CD4-positive, alpha-beta T cell (primary cell): ENCODE data around the gene STOML2. TPM values are rescaled to one million over a fixed set of nuclear protein-coding genes. Genes with fewer than 3 reads are reported as not detected.
A peak's percentile ranks its signal among the peaks of the same experiment; 100 is the strongest.

Experiments
- ATAC-seq: fragments of 200-7000 bp; cut with Tn5 transposase; one replicate; pipeline ENCODE4 v1.10.0; 2022; ENCODE audit warnings: mild to moderate bottlenecking; ENCODE audit not compliant: poor library complexity
- CTCF ChIA-PET: fragments of 350-600 bp; sonication (Branson Sonifier 250); formaldehyde crosslinking; loops from one replicate; lab custom pipeline; 2021; ENCODE audit warnings: antibody characterized with exemption, inconsistent platforms; lab: Charles Lee
- POLR2A ChIA-PET: fragments of 350-600 bp; sonication (Branson Sonifier 250); formaldehyde crosslinking; loops from one replicate; lab custom pipeline; 2021; ENCODE audit warnings: antibody characterized with exemption, inconsistent platforms; lab: Charles Lee
- DNase-seq, 14 experiments: peaks; one replicate each; pipeline ENCODE4 v3.0.0-alpha.2; 2013 to 2020; ENCODE audit warnings: mixed read lengths in 2 of 14
- H3K27ac ChIP-seq, 2 donors: one replicate each; pipeline versions ENCODE4 v1.5.1 to v1.7.0; 2013; ENCODE audit warnings: low read length in 2 of 2, low read depth in 1 of 2, mild to moderate bottlenecking in 1 of 2
- H3K27me3 ChIP-seq, 2 experiments: 1 replicate in 1 of 2; 2 replicates in 1 of 2; pipeline versions ENCODE4 v1.6.1 to v1.7.0; 2013; ENCODE audit warnings: low read length in 2 of 2, control low read depth in 1 of 2, mild to moderate bottlenecking in 1 of 2, moderate library complexity in 1 of 2; ENCODE audit not compliant: insufficient read depth in 2 of 2, control insufficient read depth in 1 of 2
- H3K36me3 ChIP-seq: one replicate; pipeline ENCODE4 v1.6.1; 2013; ENCODE audit warnings: low read length, control low read depth; ENCODE audit not compliant: insufficient read depth
- H3K4me1 ChIP-seq: one replicate; pipeline ENCODE4 v1.6.1; 2013; ENCODE audit warnings: low read length, control low read depth; ENCODE audit not compliant: insufficient read depth
- H3K4me3 ChIP-seq: one replicate; pipeline ENCODE4 v1.5.1; 2013; ENCODE audit warnings: mild to moderate bottlenecking, low read length, moderate library complexity
- H3K9me3 ChIP-seq, 2 experiments: 1 replicate in 1 of 2; 2 replicates in 1 of 2; pipeline versions ENCODE4 v1.6.1 to v1.7.0; 2013; ENCODE audit warnings: low read length in 2 of 2, mild to moderate bottlenecking in 2 of 2, control low read depth in 1 of 2, moderate library complexity in 1 of 2; ENCODE audit not compliant: control insufficient read depth in 1 of 2, insufficient read depth in 1 of 2
- H3K27ac Mint-ChIP-seq: one replicate; pipeline ENCODE4 v1.8.0; 2020; ENCODE audit warnings: mixed read lengths
- H3K27me3 Mint-ChIP-seq: one replicate; pipeline ENCODE4 v1.8.0; 2021; ENCODE audit warnings: mixed read lengths
- H3K36me3 Mint-ChIP-seq: one replicate; pipeline ENCODE4 v1.8.0; 2021; ENCODE audit warnings: low read depth, mixed read lengths
- H3K4me1 Mint-ChIP-seq: one replicate; pipeline ENCODE4 v1.8.0; 2021; ENCODE audit warnings: low read depth, mixed read lengths
- H3K4me3 Mint-ChIP-seq: one replicate; pipeline ENCODE4 v1.8.0; 2020; ENCODE audit warnings: mild to moderate bottlenecking, mixed read lengths
- H3K9me3 Mint-ChIP-seq: one replicate; pipeline ENCODE4 v1.8.0; 2020; ENCODE audit warnings: mixed read lengths
- intact Hi-C, 2 experiments: fragments of 100-400 bp; cut with DNase I in 1 of 2; cut with micrococcal nuclease in 1 of 2; formaldehyde crosslinking; loops; one replicate each; pipeline versions ENCODE4 v1.15.1 to v1.9.0; 2023 to 2025; cut with DNase I, micrococcal nuclease
- total RNA-seq, 174 experiments: library from RNA in 2 of 174; stranded (reverse) in 2 of 174; gene quantifications; one replicate each; pipeline ENCODE4 v1.2.3 and lab custom pipeline; 2021 to 2026
- TF ChIP-seq, protein P1 (sequence below): fragments of 200-600 bp; IDR thresholded peaks from one replicate; pipeline ENCODE4 v1.8.0; 2022; ENCODE audit warnings: antibody characterized with exemption, mild to moderate bottlenecking

The STOML2 gene
- total RNA-seq, 2 experiments from 2014 or later, result 29.8 to 30.5 TPM

- peaks cover 10% of the 10 kb centered on the region for H3K36me3 Mint-ChIP-seq
- DNase-seq (peak; percentile 34 to 92 (median 70)), ATAC-seq (peak; percentile 26)
- CTCF ChIA-PET, result interaction anchor here (1.5 to 5.3 kb wide), 4 partner anchors 11 to 215 kb away, joined by 5 to 28 read pairs (median 10); partner anchors contain the start of genes PIGO and STOML2
- H3K27ac ChIP-seq, result peak overlapping the region; percentile 81 to 83
- peaks cover 64% of the 10 kb centered on the region for H3K4me1 ChIP-seq
- intact Hi-C loops, result loop anchor here (2.0 to 10.0 kb wide), 7 partner anchors 35 to 701 kb away; partner anchors contain the start of genes SPAG8 (in 2 of the 2), CREB3 (in 1 of the 2), ENHO (in 1 of the 2) and FANCG (in 1 of the 2)
- H3K4me3 ChIP-seq, result peak overlapping the region; percentile 66
- no peaks in the 10 kb centered on the region for H3K27me3 Mint-ChIP-seq
- no peaks in the 10 kb centered on the region for H3K36me3 ChIP-seq
- no peaks in the 10 kb centered on the region for H3K9me3 ChIP-seq
- H3K4me3 Mint-ChIP-seq, result peak overlapping the region; percentile 94
- POLR2A ChIA-PET, result interaction anchor here (0.6 to 6.8 kb wide), 7 partner anchors 11 to 456 kb away, joined by 3 to 46 read pairs (median 5); partner anchors contain the start of genes FANCG, PIGO, STOML2 and VCP
- peak overlapping the region; percentile 79 for H3K27ac Mint-ChIP-seq
- TF ChIP-seq, protein P1, sequence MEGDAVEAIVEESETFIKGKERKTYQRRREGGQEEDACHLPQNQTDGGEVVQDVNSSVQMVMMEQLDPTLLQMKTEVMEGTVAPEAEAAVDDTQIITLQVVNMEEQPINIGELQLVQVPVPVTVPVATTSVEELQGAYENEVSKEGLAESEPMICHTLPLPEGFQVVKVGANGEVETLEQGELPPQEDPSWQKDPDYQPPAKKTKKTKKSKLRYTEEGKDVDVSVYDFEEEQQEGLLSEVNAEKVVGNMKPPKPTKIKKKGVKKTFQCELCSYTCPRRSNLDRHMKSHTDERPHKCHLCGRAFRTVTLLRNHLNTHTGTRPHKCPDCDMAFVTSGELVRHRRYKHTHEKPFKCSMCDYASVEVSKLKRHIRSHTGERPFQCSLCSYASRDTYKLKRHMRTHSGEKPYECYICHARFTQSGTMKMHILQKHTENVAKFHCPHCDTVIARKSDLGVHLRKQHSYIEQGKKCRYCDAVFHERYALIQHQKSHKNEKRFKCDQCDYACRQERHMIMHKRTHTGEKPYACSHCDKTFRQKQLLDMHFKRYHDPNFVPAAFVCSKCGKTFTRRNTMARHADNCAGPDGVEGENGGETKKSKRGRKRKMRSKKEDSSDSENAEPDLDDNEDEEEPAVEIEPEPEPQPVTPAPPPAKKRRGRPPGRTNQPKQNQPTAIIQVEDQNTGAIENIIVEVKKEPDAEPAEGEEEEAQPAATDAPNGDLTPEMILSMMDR, result no peak
- H3K9me3 Mint-ChIP-seq, result no peaks in the 10 kb centered on the region
- no peaks in the 10 kb centered on the region for H3K27me3 ChIP-seq
- H3K4me1 Mint-ChIP-seq, result peaks cover 67% of the 10 kb centered on the region
Observed at GRCh38 chr9:35114113-35114839, 11.3 kb upstream of the STOML2 start.

DNA sequence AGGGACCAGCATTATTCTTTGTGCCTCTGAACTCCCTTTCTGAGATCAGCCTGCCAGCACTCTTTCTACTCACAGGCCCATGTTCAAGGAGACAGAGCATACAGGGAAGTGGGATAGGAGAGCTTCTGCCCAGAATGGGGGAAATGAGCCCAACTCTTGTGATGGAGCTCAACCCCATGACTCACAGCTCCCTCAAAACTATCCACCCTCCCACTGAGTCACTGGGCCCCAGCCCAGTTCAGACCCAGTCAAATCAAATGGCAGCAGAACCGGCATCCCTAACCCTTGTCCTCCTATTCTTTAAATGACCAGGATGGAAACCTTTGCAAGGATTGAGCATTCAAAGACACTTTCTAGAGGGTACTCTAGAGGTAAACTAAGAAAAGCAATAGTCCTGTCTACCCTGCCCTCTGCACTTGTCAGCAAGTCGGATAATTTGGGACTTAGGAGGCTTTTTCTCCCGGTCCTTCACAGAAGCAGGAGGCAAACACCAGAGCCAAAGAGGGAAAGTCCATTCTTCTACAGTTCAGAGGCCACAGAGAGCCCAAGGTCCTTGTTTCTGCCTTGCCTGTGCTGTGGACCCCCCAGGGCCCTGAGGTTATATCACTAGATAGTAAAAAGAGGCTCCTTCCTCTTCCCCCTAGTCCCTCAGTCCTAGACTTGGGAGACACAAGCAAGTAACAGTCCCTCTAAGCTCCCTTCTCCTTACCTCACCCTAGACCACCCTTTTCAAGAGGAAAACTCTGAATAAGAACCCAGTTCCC lies 9.5 kb upstream of the STOML2 start:
- H3K4me3 ChIP-seq, result no peak overlapping the region
- DNase-seq, result peak in 4 of 14 experiments; percentile 9 to 75 (median 57)
- intact Hi-C loops, result loop anchor here (5.0 to 10.0 kb wide), 6 partner anchors 40 to 702 kb away; partner anchors contain the start of genes SPAG8 (in 2 of the 2), CREB3 (in 1 of the 2), ENHO (in 1 of the 2) and HINT2 (in 1 of the 2)

More for the DNA sequence above, 9.5 kb upstream of the STOML2 start:
- TF ChIP-seq, protein P1, result no peak
- H3K4me3 Mint-ChIP-seq, result peak overlapping the region; percentile 93
- no peaks in the 10 kb centered on the region for H3K27me3 Mint-ChIP-seq
- POLR2A ChIA-PET, result interaction anchor here (0.7 to 6.8 kb wide), 5 partner anchors 9 to 47 kb away, joined by 3 to 46 read pairs (median 13); partner anchors contain the start of genes FANCG, PIGO, STOML2 and VCP
- peak overlapping the region; percentile 47 to 71 for H3K27ac ChIP-seq
- H3K4me1 ChIP-seq, result peaks cover 64% of the 10 kb centered on the region
- CTCF ChIA-PET, result interaction anchor here (1.0 to 1.9 kb wide), 3 partner anchors 10 to 147 kb away, joined by 3 to 15 read pairs (median 4); partner anchors contain the start of genes PIGO and STOML2
- H3K9me3 ChIP-seq, result no peaks in the 10 kb centered on the region
- H3K4me1 Mint-ChIP-seq, result peaks cover 67% of the 10 kb centered on the region
- H3K9me3 Mint-ChIP-seq, result no peaks in the 10 kb centered on the region
- ATAC-seq, result no peak
- H3K27ac Mint-ChIP-seq, result peak overlapping the region; percentile 84
- H3K36me3 Mint-ChIP-seq, result peaks cover 21% of the 10 kb centered on the region
- H3K36me3 ChIP-seq, result peaks cover 12% of the 10 kb centered on the region
- H3K27me3 ChIP-seq, result no peaks in the 10 kb centered on the region
